HG03025 (cell line): ENCODE measurements around the gene MAVS.
A peak's percentile ranks its signal among the peaks of the same experiment; 100 is the strongest.
"Not testable (repeated sequence)": the region's sequence is repeated elsewhere in the genome, so short reads cannot be mapped to it uniquely, and the experiment has no call there.

ENCODE experiments used
- ATAC-seq: cut with Tn5 transposase; IDR thresholded peaks from one replicate; pipeline ENCODE4 v1.9.1; 2021; ENCODE audit warnings: mild to moderate bottlenecking, moderate library complexity; ENCODE audit not compliant: unreplicated experiment, low FRiP score

MAVS gene

DNA sequence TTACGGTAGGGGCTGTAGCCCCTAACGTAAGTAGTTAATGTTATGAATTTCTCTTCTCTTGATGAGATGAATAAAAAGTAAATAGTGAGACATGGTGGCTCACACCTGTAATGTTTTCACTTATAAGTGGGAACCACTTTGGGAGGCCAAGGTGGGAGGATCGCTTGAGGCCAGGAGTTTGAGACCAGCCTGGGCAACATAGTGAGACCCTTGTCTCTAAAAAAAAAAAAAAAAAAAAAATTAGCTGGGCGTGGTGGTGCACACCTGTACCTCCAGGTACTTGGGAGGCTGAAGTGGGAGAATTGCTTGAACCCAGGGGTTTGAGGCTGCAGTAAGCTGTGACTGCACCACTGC, 32.3 kb downstream of the MAVS start:
- not testable (repeated sequence) for ATAC-seq

DNA sequence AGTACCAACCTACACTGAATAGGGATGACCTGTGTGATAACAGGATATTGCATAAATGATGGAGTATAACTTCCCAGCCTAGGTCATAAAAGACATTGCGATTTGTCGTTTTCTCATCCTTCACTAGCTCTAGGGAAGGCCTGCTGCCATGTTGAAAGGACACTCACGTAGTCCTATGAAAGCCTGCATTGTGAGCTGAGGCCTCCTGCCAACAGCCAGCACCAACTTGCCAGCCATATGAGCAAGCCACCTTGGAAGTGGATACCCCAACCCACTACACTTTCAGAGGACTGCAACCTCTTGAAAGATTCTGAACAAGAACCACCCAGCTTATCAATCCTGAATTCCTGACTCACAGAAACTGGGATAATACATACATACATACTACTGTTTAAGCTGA, 39.1 kb downstream of the MAVS start:
- ATAC-seq = no peak

- no peak for ATAC-seq
These were observed 41.4 kb downstream of the MAVS start for GRCh38 chr20:3887876-3888620.

DNA sequence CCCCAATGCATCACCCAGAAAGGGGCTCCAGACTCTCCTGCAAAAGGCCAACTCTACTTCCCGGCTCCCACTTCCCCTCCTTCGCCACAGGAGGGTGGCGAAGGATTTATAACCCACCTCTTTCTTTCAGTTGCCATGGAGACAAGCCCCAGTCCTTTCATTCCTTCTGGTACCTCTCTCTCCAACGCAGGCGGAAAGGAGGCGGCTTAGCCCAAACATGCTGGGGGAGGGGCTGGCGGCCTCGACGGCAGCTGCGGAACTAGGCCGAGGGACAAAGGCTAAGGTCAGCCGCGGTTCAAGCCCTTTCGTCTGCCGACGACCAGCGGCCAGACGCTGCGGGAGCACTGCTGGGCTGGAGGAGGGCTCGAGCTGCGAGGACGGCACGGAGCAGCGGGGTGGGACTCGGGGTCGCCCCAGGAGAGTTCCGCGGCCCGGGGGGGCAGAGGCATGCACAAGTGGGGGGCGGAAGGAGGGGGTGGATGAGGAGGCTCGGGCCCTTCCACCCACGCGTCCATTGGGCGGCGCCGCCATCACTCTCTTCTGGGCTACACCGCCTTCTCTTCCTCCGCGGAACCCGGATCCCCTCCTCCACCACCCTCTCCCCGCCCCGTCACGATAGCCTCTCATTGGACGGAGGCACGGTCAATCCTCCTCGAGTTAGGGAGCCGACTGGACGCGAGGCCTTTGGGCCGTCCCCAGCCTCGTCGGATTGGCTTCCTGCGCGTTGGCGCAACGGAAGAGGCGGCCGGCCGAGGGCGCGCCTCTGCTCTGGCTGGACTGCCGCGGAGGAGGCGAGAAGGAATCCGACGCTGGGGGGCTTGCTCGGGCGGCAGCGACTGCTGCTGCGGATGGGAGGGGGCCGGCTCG, 42.2 kb downstream of the MAVS start, which contains the start of gene PANK2:
TSS of gene PANK2 (plus strand) at position 766 of the 867 bp plus-strand sequence.
- ATAC-seq = peak; percentile 93

GRCh38 chr20:3889489-3890397, 43.1 kb downstream of the MAVS start:
- ATAC-seq = no peak

DNA sequence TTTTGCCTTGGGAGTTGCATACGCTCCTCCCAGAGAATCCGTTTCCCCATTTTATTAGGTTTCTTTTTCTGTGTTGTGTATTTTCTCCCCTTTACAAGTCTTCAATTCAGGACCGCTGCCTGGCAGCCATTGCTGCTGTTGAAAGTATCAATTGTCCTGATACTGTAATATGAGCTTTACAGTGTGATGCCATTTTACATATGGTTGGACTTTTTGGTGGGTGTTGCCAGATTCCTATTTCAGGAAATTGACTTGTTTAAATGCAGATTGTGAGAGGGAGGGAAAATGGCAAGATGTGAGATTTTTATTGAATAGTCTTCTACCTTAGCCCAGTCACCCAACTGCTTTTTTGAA, 43.7 kb downstream of the MAVS start:
- no peak for ATAC-seq

DNA sequence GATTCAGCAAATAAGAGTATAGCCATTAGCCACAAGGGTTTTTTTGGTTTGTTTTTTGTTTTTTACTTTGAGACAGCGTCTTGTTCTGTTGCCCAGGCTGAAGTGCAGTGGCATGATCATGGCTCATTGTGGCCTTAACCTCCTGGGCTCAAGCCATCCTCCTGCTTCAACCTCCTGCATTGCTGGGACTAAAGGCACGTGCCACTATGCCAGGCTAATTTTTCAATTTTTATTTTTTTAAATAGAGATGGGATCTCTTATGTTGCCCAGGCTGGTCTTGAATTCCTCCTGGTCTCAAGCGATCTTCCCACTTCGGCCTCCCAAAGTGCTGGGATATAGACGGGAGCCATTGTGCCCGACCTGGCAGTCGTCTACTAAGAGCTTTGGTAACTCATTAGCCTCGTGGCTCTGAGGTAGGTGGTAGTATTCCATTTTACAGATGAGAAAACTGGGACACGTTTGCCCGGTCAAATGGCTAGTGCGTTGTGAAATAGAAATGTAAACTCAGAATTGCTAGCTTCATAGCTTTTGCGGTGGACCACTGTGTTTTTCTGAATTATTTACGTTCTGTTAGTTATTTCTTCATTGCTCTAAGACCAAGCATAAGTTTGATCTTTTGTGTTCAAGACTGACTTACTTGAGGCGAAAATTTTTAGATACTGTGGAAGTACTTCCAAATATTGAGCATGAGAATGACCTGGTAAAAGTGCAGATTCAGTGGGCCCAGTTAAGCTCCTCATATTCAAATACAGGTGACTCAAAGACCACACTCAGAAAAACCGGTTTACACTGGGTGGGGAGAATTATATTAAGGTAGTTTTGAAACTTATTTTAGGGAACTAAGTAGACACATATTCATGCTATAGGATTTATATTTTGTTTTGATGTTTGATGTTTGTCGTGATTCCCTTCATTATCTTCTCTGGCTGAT, 44.6 kb downstream of the MAVS start:
- ATAC-seq = no peak

DNA sequence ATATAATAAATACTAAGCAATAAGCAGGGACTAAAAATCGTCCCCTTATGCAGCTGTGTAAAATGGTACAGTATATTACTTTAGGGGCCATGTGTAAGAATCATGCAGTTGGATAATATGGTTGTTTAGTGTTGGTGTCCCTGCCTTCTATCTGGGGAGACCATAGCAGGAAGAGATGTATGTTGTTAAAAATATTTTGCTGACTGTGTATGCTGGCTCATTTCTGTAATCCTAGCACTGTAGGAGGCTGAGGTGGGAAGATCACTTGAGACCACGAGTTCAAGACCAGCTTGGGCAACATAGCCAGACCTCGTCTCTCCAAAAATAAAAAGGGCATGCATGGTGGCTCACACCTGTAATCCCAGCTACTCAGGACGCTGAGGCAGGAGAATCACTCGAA, 48.2 kb downstream of the MAVS start:
- ATAC-seq = no peak

GRCh38 chr20:3896302-3896701, 49.7 kb downstream of the MAVS start:
- ATAC-seq = no peak

- ATAC-seq = no peak
These were observed 50.4 kb downstream of the MAVS start for GRCh38 chr20:3896853-3897583.

DNA sequence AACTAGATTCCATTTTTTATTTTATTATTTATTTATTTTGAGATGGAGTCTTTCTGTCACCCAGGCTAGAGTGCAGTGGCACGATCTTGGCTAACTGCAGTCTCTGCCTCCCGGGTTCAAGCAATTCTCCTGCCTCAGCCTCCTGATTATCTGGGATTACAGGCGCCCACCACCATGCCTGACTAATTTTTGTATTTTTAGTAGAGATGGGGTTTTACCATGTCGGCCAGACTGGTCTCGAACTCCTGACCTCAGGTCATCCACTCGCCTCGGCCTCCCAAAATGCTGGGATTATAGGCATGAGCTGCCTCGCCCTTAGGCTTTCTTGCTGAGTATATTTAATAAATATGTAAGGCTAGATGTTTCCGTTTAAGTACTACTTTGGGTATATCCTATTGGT, 51.5 kb downstream of the MAVS start:
- ATAC-seq = not testable (repeated sequence)

DNA sequence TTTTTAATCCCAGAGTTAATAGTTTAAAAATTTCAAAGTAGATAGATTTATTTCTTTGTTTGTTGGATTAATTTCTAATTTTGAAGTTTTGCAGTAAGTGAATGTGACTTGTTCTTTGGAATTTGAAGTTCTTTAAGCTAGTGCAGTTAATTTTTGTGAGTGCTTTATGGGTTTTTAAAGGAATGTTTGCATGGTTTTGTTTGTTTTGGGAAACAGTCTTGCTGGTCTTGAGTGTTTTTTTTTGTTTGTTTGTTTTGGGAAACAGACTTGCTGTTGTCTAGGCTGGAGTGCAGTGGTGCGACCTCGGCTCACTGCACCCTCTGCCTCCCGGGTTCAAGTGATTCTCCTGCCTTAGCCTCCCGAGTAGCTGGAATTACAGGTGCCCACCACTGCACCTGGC, 52.0 kb downstream of the MAVS start:
- no peak for ATAC-seq

DNA sequence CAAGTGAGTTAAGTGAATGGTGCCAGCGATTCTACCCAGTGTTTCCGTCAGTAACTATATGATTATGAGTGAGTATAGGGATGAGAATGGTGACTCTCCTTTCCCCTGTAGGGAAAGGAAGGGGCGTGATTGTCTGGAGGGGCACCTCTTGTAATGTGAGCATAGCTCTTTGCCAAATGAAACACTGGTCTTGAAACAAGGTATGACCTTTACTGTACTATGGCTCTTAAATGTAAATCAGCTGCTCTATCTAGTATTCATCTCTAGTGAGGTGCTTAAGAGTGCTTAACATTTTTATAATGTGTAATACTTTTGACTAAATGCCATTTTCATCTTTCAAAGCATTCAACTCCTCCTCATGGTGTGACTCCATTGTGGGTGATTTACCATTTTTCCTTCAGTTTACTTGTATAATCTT, 53.6 kb downstream of the MAVS start:
- ATAC-seq = no peak

DNA sequence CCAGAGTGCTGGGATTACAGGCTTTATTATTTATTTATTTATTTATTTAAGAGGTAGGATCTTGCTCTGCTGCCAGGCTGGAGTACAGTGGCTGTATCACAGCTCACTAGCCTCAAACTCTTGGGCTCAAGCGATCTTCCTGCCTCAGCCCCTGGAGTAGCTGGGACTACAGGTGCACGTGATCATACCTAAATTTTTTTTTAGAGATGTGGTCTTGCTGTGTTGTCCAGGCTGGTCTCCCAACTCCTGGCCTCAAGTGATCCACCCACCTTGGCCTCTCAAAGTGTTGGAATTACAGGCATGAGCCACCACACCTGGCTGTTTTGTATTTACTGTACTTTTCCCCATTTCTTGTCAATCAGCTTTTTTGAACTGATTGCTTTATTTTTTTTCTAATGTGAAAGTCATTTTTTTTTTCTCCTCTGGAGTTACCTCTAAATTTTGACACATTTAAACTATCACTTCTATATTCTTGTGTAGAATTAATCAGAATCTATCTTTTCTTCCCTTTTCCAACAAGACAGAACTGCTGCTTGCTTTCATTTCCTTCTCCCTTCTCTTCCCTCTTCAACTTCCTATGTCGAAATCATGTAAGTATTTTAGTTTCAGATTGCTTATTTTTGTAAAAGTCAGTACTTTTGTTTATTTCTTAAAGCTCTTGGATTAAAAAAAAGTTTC, 54.5 kb downstream of the MAVS start:
- no peak for ATAC-seq

DNA sequence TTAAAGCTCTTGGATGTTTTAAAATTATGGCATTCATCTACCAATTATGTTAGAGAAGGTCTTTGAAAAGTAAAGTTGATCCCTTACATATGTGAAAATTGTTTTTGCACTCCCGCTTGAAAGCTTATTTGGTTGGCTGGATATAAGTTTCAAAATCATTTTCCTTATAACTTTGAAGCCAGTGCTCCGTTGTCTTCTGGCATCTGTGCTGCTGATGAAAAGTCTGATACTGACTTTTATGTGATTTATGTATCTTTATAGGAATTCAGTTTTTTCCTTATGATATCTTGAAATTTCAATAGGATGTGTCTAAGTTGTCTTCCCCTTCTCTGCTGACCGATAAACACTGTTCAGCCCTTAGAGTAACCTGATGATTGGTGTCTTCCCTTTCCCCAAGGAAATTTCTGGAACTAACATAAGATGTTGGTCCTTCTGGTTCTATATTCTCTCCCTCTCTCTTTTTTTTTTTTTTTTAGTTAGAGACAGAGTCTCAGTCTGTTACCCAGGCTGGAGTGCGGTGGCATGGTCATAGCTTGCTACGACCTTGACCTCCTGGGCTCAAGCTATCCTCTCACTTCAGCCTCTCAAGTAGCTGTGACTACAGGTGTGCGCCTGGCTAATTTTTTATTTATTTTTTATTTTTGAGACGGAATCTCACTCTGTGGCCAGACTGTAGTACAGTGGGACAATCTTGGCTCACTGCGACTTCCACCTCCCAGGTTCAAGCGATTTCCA, 55.2 kb downstream of the MAVS start:
- no peak for ATAC-seq

DNA sequence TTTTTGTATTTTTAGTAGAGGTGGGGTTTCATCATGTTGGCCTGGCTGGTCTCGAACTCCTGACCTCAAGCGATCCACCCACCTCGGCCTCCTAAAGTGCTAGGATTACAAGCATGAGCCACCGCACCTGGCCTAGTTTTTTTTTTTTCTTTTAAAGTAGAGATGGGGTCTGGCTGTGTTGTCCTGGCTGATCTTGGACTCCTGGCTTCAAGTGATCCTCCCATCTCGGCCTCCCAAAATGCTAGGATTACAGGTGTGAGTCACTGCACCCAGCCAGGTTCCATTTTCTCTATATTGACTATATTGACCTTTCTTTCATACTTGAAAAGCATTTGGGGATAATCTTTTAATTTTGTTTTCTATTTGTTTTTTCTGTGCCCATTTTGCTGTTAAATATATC, 55.8 kb downstream of the MAVS start:
- no peak for ATAC-seq

DNA sequence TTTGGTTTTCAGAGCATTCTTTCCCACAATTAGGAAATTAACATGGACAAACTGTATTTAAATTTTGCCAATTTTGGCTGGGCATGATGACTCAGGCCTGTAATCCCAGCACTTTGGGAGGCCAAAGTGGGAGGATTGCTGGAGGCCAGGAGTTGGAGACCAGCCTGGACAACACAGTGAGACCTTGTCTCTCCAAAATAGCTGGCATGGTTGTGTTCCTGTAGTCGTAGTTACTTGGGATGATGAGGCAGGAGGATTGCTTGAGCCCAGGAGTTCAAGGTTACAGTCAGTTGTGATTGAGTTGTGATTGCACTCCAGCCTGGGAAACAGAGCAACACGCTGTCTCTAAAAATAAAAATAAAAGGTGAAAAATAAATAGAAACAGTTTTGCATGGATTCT, 57.6 kb downstream of the MAVS start:
- no peak for ATAC-seq

DNA sequence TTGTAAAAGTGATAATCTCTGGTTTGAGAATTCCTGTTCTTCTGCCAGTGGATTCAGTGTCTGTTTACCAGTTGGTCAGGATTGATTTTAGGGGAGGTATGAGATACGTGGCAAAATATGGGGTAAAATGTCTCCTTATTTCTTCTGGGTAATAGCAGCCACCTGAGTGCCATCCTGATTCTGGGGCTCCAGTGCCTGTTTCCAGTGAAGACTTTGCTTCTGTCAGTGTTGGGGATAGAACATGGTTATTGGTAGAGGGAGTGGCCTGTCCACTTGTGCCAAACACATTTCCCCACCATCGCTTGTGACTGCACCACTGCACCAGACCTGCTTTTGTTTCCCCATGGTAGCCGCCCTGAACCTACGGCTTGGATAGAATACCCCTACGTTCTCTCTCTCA, 58.2 kb downstream of the MAVS start:
- ATAC-seq = no peak
